T-helper 2 cell treated with Interferon-gamma antibody and Interleukin-4, amounts not matched to agents 100 ng/mL and 5 ng/mL, for 36 hours (primary cell): ENCODE data around the gene TRMU. TPM values are rescaled to one million over a fixed set of nuclear protein-coding genes. Genes with fewer than 3 reads are reported as not detected.

Source experiments
- intact Hi-C: fragments of 100-400 bp; cut with micrococcal nuclease; formaldehyde crosslinking; loops from one replicate; pipeline ENCODE4 v1.15.1; 2023
- total RNA-seq: library from RNA; stranded (reverse); gene quantifications from 2 replicates; pipeline ENCODE4 v1.2.3, GENCODE V29; 2022

The TRMU gene
- total RNA-seq, 1 donor from 2014 or later, result 65.2 TPM

GRCh38 chr22:46368422-46368821 lies 32.9 kb downstream of the TRMU start:
- intact Hi-C loops, result no loop called here

- intact Hi-C loops, result no loop called here
Observed at GRCh38 chr22:46368871-46369715, 33.6 kb downstream of the TRMU start.

- intact Hi-C loops, result no loop called here
Observed at GRCh38 chr22:46369716-46370583, 34.4 kb downstream of the TRMU start.

GRCh38 chr22:46370584-46371291 lies 35.2 kb downstream of the TRMU start:
- intact Hi-C loops, result no loop called here

DNA sequence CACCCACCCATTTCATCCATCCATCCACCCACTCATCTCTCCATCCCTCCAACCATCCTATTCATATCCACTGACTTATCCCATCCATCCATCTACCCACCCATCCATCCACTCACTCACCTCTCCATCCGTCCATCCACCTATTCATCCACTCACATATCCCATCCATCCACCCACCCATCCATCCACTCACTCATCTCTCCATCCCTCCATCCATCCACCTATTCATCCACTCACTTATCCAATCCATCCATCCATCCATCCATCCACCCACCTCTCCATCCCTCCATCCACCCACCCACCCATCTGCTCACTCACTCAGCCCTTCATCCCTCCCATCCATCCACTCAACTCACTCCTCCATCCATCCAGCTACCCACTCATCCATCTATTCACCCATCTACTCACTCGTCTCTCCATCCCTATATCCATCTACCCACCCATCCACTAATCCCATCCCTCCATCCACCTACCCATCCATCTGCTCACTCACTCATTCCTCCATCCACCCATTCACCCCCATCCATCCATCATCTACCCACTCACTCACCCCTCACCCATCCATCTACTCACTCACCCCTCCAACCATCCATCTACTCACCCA lies 36.2 kb downstream of the TRMU start:
- intact Hi-C loops, result no loop called here

GRCh38 chr22:46372686-46373085 lies 37.2 kb downstream of the TRMU start:
- intact Hi-C loops, result no loop called here

- intact Hi-C loops, result no loop called here
Observed at GRCh38 chr22:46373159-46373558, 37.6 kb downstream of the TRMU start.

DNA sequence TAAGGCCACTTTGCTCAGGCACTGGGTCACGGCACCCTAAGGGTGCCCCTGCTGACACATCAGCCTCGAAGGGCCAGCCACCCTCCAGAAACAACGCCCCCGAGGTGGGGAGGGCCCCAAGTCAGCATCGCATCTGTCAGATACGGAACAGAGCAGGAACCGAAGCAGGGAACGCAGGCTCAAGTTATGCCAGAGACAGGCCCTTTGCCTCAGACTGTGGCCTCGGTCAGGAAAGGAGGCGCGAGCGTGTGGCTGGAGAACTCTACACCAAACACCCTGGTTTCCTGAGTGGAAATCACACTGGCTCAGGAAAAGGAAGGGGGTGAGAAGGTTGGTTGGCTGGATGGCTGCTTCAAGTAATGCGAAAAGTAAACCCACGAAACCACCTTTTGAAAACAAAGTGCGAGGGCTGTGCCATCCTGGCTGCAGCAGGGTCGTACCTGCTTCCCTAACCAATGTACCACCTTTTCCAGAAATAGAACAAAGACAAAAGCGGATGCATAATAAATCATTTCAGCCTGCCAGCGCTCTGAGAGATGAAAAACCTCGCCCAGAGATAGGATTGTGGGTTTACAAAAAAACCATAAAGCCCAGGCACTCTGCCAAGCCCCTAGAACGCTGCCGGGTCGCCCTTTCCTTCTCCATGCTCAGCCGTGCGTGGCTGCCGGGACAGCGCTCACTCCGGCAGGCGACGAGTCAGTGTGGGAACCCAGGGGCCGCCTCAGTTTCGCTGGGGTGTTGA lies 38.6 kb downstream of the TRMU start:
- intact Hi-C loops, result no loop called here

DNA sequence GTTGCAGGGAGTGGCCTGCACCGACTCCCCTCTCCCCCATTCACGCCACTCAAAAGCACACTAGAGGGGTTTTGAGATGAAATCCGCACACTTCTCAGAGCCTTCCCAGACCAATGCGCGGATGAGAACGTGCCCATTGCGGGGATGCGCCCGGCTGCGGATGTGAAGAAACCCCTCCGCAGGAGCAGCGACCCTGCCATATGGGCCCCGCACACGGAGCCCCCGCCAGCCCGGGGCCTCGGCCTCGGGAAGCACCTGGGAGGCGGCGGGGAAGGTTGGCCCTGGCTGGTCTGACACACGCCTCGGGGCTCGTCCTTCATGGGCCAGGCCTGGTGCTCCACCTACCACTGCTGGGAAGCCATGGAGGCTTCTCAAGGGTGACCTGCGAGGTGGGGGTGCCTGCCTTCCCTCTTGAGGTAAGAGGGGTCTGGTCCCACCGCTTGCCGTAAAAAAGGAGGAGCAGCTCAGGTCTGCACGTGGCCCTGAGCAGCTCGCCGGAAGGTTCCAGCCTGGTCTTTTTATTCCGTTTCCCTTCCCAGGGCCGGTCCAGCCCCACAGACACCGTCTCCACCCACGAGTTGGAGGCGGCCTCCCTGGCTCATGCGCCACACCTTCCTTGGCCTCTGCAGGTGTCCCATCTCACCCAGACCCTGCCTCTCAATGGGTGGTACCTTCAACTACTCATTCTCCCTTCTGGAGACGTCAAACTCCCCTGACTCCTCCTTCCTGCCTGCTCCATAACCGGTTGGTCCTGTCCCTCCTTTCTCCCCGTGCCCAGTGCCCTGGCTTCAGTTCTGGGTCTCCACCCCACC lies 39.4 kb downstream of the TRMU start:
- intact Hi-C loops, result no loop called here

DNA sequence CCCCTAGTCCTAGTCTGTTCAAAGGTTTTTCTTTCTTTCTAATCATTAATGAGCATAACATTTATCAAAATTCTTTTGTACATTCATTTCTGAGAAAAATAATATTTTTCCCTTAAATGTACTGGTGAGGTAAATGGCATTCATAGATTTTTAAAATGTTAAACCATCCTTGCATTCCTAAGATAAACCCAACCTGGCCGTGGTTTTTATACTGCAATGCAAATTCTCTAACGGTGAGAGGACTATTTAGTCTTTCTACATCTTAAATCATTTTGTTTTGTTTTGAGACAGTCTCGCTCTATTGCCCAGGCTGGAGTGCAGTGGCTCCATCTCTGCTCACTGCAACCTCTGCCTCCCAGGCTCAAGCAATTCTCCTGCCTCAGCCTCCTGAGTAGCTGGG lies 40.6 kb downstream of the TRMU start:
- intact Hi-C loops, result no loop called here

GRCh38 chr22:46376908-46377524 lies 41.5 kb downstream of the TRMU start:
- intact Hi-C loops, result no loop called here

DNA sequence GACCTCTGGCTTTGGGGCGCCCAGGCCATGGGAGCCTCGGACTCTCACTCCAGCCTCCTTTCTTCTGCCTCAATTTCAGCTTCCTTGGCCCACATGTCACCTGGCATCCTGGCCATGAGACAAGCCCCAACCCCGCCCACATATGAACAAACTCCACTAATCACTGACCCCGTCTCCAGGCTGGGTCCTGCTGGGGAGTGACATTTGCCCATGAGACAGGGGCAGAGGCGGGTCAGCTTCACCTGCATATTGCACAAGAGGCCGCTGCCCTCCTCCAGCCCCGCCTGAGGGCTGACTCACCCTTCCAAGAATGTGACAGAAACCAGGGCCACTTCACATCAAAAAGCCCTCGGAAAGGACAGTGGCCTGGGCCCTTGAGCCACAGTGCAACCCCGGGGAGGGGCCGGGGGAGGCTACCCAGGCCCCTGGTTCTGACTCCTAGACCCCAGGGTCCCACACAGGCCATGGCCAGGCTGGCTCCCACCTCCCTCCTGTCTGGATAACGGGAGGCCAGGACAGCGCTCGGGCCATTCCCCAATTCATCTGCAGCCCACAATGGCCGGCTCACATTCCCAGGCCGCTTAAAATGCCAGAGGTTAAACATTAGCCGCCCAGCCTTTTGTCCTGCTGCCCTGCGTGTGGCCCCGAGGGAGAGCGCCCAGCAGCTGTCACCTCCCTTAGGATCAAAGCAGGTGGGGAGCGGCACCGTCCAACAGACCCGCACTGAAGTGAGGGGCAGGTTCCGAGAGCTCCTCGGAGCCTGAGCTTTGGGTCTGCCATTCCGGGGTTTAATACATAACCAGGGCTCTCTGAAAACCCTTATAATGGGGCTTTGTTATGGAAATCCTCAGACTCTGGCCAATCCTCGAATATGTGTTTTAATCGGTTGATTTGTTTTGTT lies 42.3 kb downstream of the TRMU start:
- intact Hi-C loops, result no loop called here

DNA sequence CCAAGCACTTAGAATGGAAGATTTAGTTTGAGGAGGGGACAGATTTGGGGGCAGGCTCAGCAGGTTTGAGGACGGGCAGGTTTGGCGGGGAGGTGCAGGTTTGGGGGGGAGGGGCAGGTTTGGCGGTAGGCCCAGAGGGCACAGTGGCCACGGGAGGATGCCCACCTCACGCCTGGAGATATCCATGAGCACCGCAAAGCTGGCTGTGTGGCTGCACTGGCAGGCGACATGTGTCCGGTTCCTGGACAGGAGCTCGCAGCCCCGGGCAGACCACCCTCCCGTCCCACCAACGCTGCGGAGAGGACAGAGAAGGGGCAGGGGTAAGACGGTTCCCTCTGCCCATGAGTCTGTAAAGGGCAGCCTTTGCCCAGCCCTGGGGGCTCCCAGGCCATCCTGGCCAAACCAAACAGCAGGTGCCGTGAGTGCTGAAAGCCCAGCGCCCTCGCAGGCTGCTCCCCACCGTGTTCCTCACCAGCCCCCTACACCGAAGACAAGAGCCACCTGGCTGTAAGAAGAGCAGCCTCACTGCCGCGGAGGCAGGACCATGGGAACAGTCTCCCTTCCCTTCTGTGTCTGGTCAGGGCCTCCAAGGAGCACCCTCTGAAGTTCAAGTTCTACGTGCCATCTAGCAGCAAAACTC lies 43.0 kb downstream of the TRMU start:
- intact Hi-C loops, result no loop called here

- intact Hi-C loops, result no loop called here
Observed at GRCh38 chr22:46379066-46379930, 43.8 kb downstream of the TRMU start.

DNA sequence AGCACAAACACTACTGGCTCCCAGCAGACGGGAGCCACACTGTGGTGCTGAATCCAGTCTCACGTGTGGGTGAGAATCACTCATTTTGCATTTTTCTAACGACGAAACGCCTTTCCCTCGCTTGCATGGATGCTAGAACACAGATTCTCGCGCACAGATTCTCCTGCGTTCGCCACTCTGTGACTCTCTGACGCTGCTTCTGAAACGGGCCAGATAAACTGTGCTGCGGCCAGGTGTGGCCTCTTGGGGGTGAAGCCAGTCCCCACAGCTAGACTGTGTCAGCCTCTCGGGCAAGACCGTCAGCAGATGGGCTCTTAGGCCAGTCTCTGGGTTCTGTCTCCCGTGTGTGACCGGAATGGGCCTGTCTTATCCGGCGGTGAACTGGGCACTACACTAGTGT lies 44.6 kb downstream of the TRMU start:
- intact Hi-C loops, result no loop called here

DNA sequence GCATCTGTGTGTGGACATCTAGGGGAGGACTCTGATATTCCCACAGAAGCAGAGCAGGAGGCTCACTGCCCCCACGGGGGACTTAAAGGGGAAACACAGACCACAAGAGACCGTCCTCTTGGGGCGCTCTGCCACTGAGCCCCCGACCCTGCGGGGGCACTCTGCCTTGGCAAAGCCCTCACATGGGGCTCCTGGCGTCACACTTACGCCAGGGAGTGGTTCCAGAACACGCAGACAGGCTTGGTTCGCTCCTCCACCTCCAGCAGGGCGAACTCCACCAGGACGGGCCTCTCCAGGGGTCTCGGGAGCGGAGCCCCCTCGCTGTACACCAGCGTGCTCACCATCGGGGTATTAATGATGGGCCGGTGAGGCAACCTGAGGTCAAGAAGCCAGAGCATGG lies 45.1 kb downstream of the TRMU start:
- intact Hi-C loops, result no loop called here

DNA sequence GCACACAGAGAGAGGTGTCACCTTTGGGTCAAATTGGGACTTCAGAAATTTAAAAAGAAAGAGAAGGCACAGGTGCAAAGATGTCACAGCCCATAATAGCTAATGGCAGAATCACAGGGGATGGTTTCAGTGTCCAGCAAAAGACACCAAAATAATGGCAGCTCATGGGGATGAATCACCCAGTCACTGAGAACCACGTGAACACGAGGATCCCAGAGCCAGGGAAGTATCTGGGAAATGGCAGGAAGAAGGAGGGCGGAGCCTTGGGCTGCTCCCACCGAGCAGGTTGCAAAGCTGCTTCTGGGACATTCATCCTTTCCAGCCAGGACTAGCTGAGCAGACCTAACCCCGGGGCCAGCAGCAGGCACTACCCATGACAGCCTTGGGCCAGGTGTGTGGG lies 45.6 kb downstream of the TRMU start:
- intact Hi-C loops, result no loop called here
